ENCODE measurements around the gene ATXN3L. TPM values are rescaled to one million over a fixed set of nuclear protein-coding genes. Genes with fewer than 3 reads are reported as not detected.

Gene ATXN3L
- not detected for total RNA-seq
- long read RNA-seq = 0 reads

DNA sequence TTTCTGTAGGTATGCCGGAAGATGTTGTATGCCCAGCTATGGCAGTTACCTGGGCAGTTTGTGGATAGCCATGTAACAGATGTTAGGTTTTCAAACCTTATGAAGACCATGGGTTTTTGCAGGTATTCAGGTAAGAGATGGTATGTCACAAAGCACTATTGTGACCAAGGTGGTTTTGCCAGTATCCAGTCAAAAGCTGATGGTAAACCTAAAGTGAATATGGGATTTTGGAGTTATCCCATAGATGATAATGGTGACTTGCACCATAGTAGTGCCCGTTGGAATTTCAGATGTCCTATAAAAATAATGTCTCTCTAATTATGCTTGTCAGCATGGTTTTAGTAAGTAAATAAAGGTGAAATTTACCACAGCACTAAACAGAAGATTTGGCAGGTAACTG is at the start of gene ATXN3L:
Gene ATXN3L, minus strand, starts transcription at position 101 of the 400 bp plus-strand sequence. CDS start 119 bp downstream, outside the sequence.
- Histone ChIP-seq H3K36me3 (no peaks in the 10 kb centered on the region), H3K4me1 (no peaks in the 10 kb centered on the region), H3K4me3 (no peak within 1 kb of the TSS), H3K9me3 (no peaks in the 10 kb centered on the region), H3K27me3 (no peaks in the 10 kb centered on the region), H3K27ac (no peak within 1 kb of the TSS)
- intact Hi-C loops (cut with DNase I) = no loop called here
- ATAC-seq (no peak), DNase-seq (no peak)
- WGBS (ENCODE audit: insufficient coverage, low coverage, low lambda C conversion rate, missing lambda C conversion rate) = 71% methylated on average over 2 of the region's 2 CpGs
- TF ChIP-seq POLR2A (IDR thresholded peaks at IDR 0.05) = no peak
- TF ChIP-seq, protein P1, sequence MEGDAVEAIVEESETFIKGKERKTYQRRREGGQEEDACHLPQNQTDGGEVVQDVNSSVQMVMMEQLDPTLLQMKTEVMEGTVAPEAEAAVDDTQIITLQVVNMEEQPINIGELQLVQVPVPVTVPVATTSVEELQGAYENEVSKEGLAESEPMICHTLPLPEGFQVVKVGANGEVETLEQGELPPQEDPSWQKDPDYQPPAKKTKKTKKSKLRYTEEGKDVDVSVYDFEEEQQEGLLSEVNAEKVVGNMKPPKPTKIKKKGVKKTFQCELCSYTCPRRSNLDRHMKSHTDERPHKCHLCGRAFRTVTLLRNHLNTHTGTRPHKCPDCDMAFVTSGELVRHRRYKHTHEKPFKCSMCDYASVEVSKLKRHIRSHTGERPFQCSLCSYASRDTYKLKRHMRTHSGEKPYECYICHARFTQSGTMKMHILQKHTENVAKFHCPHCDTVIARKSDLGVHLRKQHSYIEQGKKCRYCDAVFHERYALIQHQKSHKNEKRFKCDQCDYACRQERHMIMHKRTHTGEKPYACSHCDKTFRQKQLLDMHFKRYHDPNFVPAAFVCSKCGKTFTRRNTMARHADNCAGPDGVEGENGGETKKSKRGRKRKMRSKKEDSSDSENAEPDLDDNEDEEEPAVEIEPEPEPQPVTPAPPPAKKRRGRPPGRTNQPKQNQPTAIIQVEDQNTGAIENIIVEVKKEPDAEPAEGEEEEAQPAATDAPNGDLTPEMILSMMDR (IDR thresholded peaks at IDR 0.05) = no peak

DNA sequence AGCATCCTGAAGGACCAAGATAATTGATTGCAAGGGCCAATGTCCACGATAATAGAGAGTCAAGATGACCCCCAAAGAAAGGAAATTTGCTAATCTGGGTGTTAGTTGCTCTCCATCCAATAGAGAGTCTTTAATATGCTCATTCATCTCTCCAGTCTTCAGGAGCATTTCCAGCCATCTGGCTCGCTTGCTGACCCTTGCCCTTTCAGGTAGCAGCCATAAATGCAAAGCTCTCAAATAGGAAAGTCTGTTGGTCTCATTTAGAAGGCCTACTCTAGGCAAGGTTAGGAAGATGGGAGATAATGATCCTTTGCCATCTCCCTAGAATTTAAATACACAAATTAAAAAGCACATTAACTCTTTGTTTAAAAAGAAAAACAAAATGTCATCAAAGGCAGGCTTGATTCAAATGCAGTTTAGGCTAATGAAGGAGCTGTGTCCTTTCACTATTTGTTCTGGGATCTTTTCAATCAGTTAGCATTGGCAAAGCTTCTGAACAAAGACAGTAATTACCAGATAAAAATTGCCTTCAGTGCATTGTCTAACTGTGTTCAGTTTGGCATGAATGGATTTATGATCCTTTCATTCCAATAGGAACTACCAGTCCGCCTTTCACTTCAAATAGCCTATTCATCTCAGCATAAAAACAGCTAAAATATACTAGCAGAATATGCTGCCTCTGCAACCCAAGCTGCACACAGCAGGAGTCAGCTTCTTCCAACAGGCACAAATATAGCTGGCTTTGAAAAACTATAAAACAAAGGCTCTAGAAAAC is 49.6 kb upstream of the ATXN3L start:
- Histone ChIP-seq H3K4me3 (no peak overlapping the region), H3K36me3 (no peaks in the 10 kb centered on the region), H3K9me3 (no peaks in the 10 kb centered on the region), H3K27ac (no peak overlapping the region), H3K4me1 (no peaks in the 10 kb centered on the region), H3K27me3 (no peaks in the 10 kb centered on the region)
- no peak for ATAC-seq
- DNase-seq = no peak
- intact Hi-C loops (cut with DNase I) = no loop called here
- no peak for TF ChIP-seq POLR2A (IDR thresholded peaks at IDR 0.05)
- TF ChIP-seq, protein P1 (IDR thresholded peaks at IDR 0.05) = no peak
- WGBS (ENCODE audit: insufficient coverage, low coverage, low lambda C conversion rate, missing lambda C conversion rate) = 37% methylated on average over 3 of the region's 3 CpGs

DNA sequence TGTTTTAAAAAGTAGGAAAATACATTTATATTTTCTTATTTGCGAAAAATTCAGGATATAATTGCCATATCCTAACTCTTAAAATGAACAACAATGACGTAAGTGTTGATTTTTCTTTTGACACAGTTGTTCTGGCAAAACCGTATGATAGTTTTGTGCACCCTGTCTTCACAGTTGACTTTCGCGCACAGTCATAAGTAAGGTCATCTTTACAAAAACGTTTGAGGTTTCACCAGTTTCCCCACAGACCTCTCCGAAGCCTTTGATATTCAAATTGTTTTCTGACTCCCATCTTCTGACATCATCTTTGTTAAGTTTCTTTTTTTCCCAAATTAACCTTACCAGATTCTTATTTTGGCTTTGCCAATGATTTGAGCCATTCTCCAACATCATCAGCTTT is 48.1 kb upstream of the ATXN3L start:
- no peaks in the 10 kb centered on the region for H3K4me1 ChIP-seq
- DNase-seq (no peak), ATAC-seq (no peak)
- TF ChIP-seq, protein P1 (IDR thresholded peaks at IDR 0.05) = no peak
- TF ChIP-seq POLR2A (IDR thresholded peaks at IDR 0.05) = no peak
- intact Hi-C loops (cut with DNase I) = no loop called here
- no peak overlapping the region for H3K4me3 ChIP-seq
- H3K27me3 ChIP-seq = no peaks in the 10 kb centered on the region
- H3K27ac ChIP-seq = no peak overlapping the region
- WGBS (ENCODE audit: insufficient coverage, low coverage, low lambda C conversion rate, missing lambda C conversion rate) = 60% methylated on average over 7 of the region's 7 CpGs
- no peaks in the 10 kb centered on the region for H3K36me3 ChIP-seq
- no peaks in the 10 kb centered on the region for H3K9me3 ChIP-seq

DNA sequence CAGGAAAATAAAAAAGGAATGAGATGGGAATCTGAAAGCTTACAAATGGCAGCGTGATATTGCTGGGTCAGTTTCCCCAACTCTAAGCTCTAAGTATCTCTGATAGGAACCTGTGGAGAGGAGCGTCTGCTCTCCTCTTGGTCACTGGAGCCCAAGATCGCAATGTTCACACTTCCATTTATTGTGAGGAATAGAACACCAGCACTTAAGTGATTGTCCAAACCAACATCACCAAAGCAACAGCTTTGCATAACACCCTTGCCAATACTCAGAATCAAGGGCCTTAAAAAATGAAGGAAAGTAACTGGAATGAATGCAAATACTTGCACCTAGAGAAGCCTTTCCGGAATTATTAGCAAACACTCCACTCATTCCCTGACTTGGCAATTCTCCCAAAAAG is 46.8 kb upstream of the ATXN3L start:
- WGBS (ENCODE audit: insufficient coverage, low coverage, low lambda C conversion rate, missing lambda C conversion rate) = 62% methylated on average over 4 of the region's 4 CpGs
- no peaks in the 10 kb centered on the region for H3K27me3 ChIP-seq
- no peaks in the 10 kb centered on the region for H3K4me1 ChIP-seq
- no peak overlapping the region for H3K4me3 ChIP-seq
- intact Hi-C loops (cut with DNase I) = no loop called here
- H3K9me3 ChIP-seq = no peaks in the 10 kb centered on the region
- no peak for DNase-seq
- TF ChIP-seq POLR2A (IDR thresholded peaks at IDR 0.05) = no peak
- TF ChIP-seq, protein P1 (IDR thresholded peaks at IDR 0.05) = no peak
- no peaks in the 10 kb centered on the region for H3K36me3 ChIP-seq
- no peak for ATAC-seq
- H3K27ac ChIP-seq = no peak overlapping the region

Data from right lobe of liver (tissue), 6 donors.